SK-N-SH (cell line): ENCODE data around the gene GNAS-AS1. TPM values are rescaled to one million over a fixed set of nuclear protein-coding genes. Genes with fewer than 3 reads are reported as not detected.

Experiments
- CTCF ChIA-PET: fragments of 300-600, 350-600 bp; formaldehyde crosslinking; extraction: SDS; loops from one replicate; lab custom pipeline; 2021; lab: Yijun Ruan, JAX
- POLR2A ChIA-PET: fragments of 350-600 bp; sonication (Branson Sonifier 250); formaldehyde crosslinking; extraction: SDS; loops from one replicate; lab custom pipeline; 2020; ENCODE audit warnings: antibody characterized with exemption, inconsistent platforms; lab: Yijun Ruan, JAX
- DNase-seq: peaks from one replicate; pipeline ENCODE4 v3.0.0; 2012
- H2AFZ ChIP-seq: fragments of 200-600 bp; sonication (generic); 2 replicates; pipeline ENCODE4 v1.8.1; 2016; ENCODE audit warnings: antibody characterized with exemption, mild to moderate bottlenecking, low read depth
- H3F3A ChIP-seq: fragments of 200-600 bp; sonication (generic); replicated peaks from 2 replicates; pipeline ENCODE3; 2016; ENCODE audit warnings: antibody characterized with exemption, mild to moderate bottlenecking; ENCODE audit not compliant: insufficient read depth
- H3K27ac ChIP-seq, 2 experiments: fragments of 200-500 bp in 1 of 2; fragments of 200-600 bp in 1 of 2; sonication (Bioruptor generic) in 1 of 2; sonication (generic), shearing (Covaris generic) in 1 of 2; 2 replicates each; pipeline versions ENCODE4 v1.5.1 to v1.6.1; 2014 to 2016; ENCODE audit warnings: low read depth in 2 of 2, inconsistent platforms in 1 of 2, low read length in 1 of 2, mild to moderate bottlenecking in 1 of 2, mixed read lengths in 1 of 2
- H3K27me3 ChIP-seq: fragments of 200-600 bp; sonication (generic), shearing (Covaris generic); 2 replicates; pipeline ENCODE4 v1.6.1; 2016; ENCODE audit warnings: mixed run types; ENCODE audit not compliant: insufficient read depth
- H3K36me3 ChIP-seq, 2 experiments: fragments of 200-500 bp in 1 of 2; fragments of 200-600 bp in 1 of 2; sonication (Bioruptor generic) in 1 of 2; sonication (generic) in 1 of 2; replicated peaks in 1 of 2; 2 replicates each; pipeline versions ENCODE3 to v1.5.1; 2014 to 2016; ENCODE audit warnings: low read length in 1 of 2, mild to moderate bottlenecking in 1 of 2; ENCODE audit not compliant: insufficient read depth in 2 of 2, control insufficient read depth in 1 of 2
- H3K4me1 ChIP-seq, 2 experiments: fragments of 200-500 bp in 1 of 2; fragments of 200-600 bp in 1 of 2; sonication (Bioruptor generic) in 1 of 2; sonication (generic), shearing (Covaris generic) in 1 of 2; 2 replicates each; pipeline versions ENCODE4 v1.5.1 to v1.6.1; 2014 to 2016; ENCODE audit warnings: low read depth in 1 of 2, low read length in 1 of 2, mixed run types in 1 of 2; ENCODE audit not compliant: insufficient read depth in 2 of 2, control insufficient read depth in 1 of 2
- H3K4me2 ChIP-seq: fragments of 200-600 bp; sonication (generic), shearing (Covaris generic); 2 replicates; pipeline ENCODE4 v1.6.1; 2017; ENCODE audit warnings: mixed run types
- H3K4me3 ChIP-seq, 2 experiments: fragments of 200-500 bp in 1 of 2; fragments of 200-600 bp in 1 of 2; sonication (Bioruptor generic) in 1 of 2; sonication (generic), shearing (Covaris generic) in 1 of 2; 2 replicates each; pipeline versions ENCODE4 v1.5.1 to v1.8.1; 2014 to 2016; ENCODE audit warnings: low read depth in 2 of 2, inconsistent platforms in 1 of 2, low read length in 1 of 2, mild to moderate bottlenecking in 1 of 2, mixed read lengths in 1 of 2, moderate library complexity in 1 of 2
- H3K79me2 ChIP-seq: fragments of 200-600 bp; sonication (generic); 2 replicates; pipeline ENCODE4 v1.8.1; 2017; ENCODE audit warnings: mild to moderate bottlenecking; ENCODE audit not compliant: insufficient read depth
- H3K9ac ChIP-seq: fragments of 200-600 bp; sonication (generic); 2 replicates; pipeline ENCODE4 v1.6.1; 2017; ENCODE audit warnings: mixed run types
- H3K9me2 ChIP-seq: fragments of 200-600 bp; sonication (generic); 2 replicates; pipeline ENCODE4 v1.6.1; 2017; ENCODE audit warnings: mixed run types
- H3K9me3 ChIP-seq: fragments of 200-600 bp; sonication (generic); 2 replicates; pipeline ENCODE4 v1.6.1; 2017; ENCODE audit warnings: mixed run types, mild to moderate bottlenecking, moderate library complexity
- H4K20me1 ChIP-seq: fragments of 200-600 bp; sonication (generic); 2 replicates; pipeline ENCODE4 v1.6.1; 2017; ENCODE audit warnings: mild to moderate bottlenecking, mixed run types; ENCODE audit not compliant: insufficient read depth
- CHD2 ChIP-seq: fragments of 150-350 bp; IDR thresholded peaks from 2 replicates; pipeline ENCODE4 v1.6.1; 2018; ENCODE audit warnings: low read length; ENCODE audit not compliant: partially characterized antibody
- CTCF ChIP-seq: fragments of 200-600 bp; sonication (generic); IDR thresholded peaks from 2 replicates; pipeline ENCODE4 v1.6.1; 2017; ENCODE audit warnings: antibody characterized with exemption, mild to moderate bottlenecking, moderate library complexity
- EP300 ChIP-seq, 2 experiments: IDR thresholded peaks; 2 replicates each; pipeline versions ENCODE4 v1.4.0 to v1.6.1; 2012; ENCODE audit warnings: borderline replicate concordance in 1 of 2, low read depth in 1 of 2, low read length in 1 of 2
- EZH2phosphoT487 ChIP-seq: fragments of 200-600 bp; sonication (generic); IDR thresholded peaks from 2 replicates; pipeline ENCODE4 v1.6.1; 2017; ENCODE audit warnings: low read depth, mixed run types, mild to moderate bottlenecking, antibody characterized with exemption, moderate library complexity, borderline replicate concordance
- FOXM1 ChIP-seq: IDR thresholded peaks from 2 replicates; pipeline ENCODE4 v1.4.0; 2012; ENCODE audit warnings: low read depth, mild to moderate bottlenecking
- GABPA ChIP-seq: IDR thresholded peaks from 2 replicates; pipeline ENCODE4 v1.4.0; 2012; ENCODE audit warnings: low read depth, mild to moderate bottlenecking
- IRF3 ChIP-seq: fragments of 150-350 bp; IDR thresholded peaks from 2 replicates; pipeline ENCODE4 v1.6.1; 2016; ENCODE audit warnings: mild to moderate bottlenecking, low read depth, low read length
- JUND ChIP-seq: IDR thresholded peaks from 2 replicates; pipeline ENCODE4 v1.4.0; 2012
- MEF2A ChIP-seq: IDR thresholded peaks from 2 replicates; pipeline ENCODE4 v1.4.0; 2012; ENCODE audit warnings: low read depth, borderline replicate concordance
- NRF1 ChIP-seq: IDR thresholded peaks from 2 replicates; pipeline ENCODE4 v1.6.1; 2012; ENCODE audit warnings: low read depth, mild to moderate bottlenecking, low read length
- PBX3 ChIP-seq: IDR thresholded peaks from 2 replicates; pipeline ENCODE4; 2012
- POLR2AphosphoS5 ChIP-seq: IDR thresholded peaks from 2 replicates; pipeline ENCODE4 v1.6.1; 2012; ENCODE audit warnings: low read depth, low read length
- RCOR1 ChIP-seq: fragments of 150-350 bp; IDR thresholded peaks from 2 replicates; pipeline ENCODE4 v1.6.1; 2017; ENCODE audit warnings: antibody characterized with exemption, low read length
- REST ChIP-seq: IDR thresholded peaks from 2 replicates; pipeline ENCODE4 v1.6.1; 2012; ENCODE audit warnings: mild to moderate bottlenecking, low read depth, low read length, moderate library complexity
- RFX5 ChIP-seq: IDR thresholded peaks from 2 replicates; pipeline ENCODE4 v1.6.1; 2012; ENCODE audit warnings: mild to moderate bottlenecking, improper control_type of control experiment, low read length
- RXRA ChIP-seq: IDR thresholded peaks from 2 replicates; pipeline ENCODE4 v1.4.0; 2012; ENCODE audit warnings: low read depth, mild to moderate bottlenecking, borderline replicate concordance
- SMC3 ChIP-seq: IDR thresholded peaks from 2 replicates; pipeline ENCODE4 v1.6.1; 2012; ENCODE audit warnings: low read depth, low read length, improper control_type of control experiment
- USF2 ChIP-seq: fragments of 150-350 bp; IDR thresholded peaks from 2 replicates; pipeline ENCODE4 v1.6.1; 2017; ENCODE audit warnings: antibody characterized with exemption, low read length, low read depth, borderline replicate concordance
- YY1 ChIP-seq: IDR thresholded peaks from 2 replicates; pipeline ENCODE4 v1.4.0; 2012; ENCODE audit warnings: low read depth, mild to moderate bottlenecking
- polyA plus RNA-seq, 3 experiments: library from polyadenylated mRNA; depleted of rRNA; stranded (reverse); fragments of >200 nt; gene quantifications; 2 replicates each; pipeline ENCODE4 v1.2.3, GENCODE V29; 2012

GNAS-AS1 gene
- polyA plus RNA-seq, 1 of the 3 experiments (the other 2 are of a cell fraction): 1.5 TPM

GRCh38 chr20:58888103-58888502 is 37.4 kb upstream of the GNAS-AS1 start (continued):
- TF ChIP-seq CHD2: no peak
- TF ChIP-seq REST: no peak

GRCh38 chr20:58886546-58886945 is 35.8 kb upstream of the GNAS-AS1 start:
- H4K20me1 ChIP-seq: no peaks in the 10 kb centered on the region
- peaks cover 0 to 9% of the 10 kb centered on the region in 2 experiments for H3K36me3 ChIP-seq
- H3K9me2 ChIP-seq: no peaks in the 10 kb centered on the region
- peaks cover 7% of the 10 kb centered on the region for H3F3A ChIP-seq
- H3K9ac ChIP-seq: no peak overlapping the region
- no peaks in the 10 kb centered on the region for H3K9me3 ChIP-seq
- no peak for DNase-seq
- peaks cover 13% of the 10 kb centered on the region; the same call in 1 of the 2 replicates for H3K79me2 ChIP-seq
- CTCF ChIA-PET: interaction anchor here (1.0 to 1.8 kb wide), 3 partner anchors 16 to 569 kb away, joined by 3 to 5 read pairs (median 4); no protein-coding TSS in a partner anchor
- no peak overlapping the region for H3K4me2 ChIP-seq
- no peak overlapping the region for H2AFZ ChIP-seq
- peaks cover 3 to 17% of the 10 kb centered on the region in 2 experiments; a peak in 3 of 4 replicates for H3K4me1 ChIP-seq
- POLR2A ChIA-PET: no interaction called here
- H3K27ac ChIP-seq: no peak overlapping the region
- H3K27me3 ChIP-seq: no peaks in the 10 kb centered on the region
- TF ChIP-seq POLR2AphosphoS5 (no peak), MEF2A (no peak), GABPA (no peak), USF2 (no peak), EZH2phosphoT487 (no peak), RFX5 (no peak), JUND (no peak), RCOR1 (no peak), PBX3 (no peak), RXRA (no peak), EP300 (IDR thresholded peaks at IDR 0.05; ENCODE audit: borderline replicate concordance in 1 of 2, low read depth in 1 of 2, low read length in 1 of 2) (no peak), NRF1 (no peak), IRF3 (no peak), FOXM1 (no peak), CTCF (no peak), YY1 (no peak), REST (no peak), SMC3 (no peak)
- TF ChIP-seq, all 33 proteins: peak for 0
- no peak overlapping the region for H3K4me3 ChIP-seq
